SIG-M5 treated with dmso at 0.1 percent for 504 hours (cell line): Measurements from ENCODE around the gene NBEA.

ENCODE experiments used
- DNase-seq: peaks from one replicate; lab custom pipeline; 2025; ENCODE audit not compliant: unreplicated experiment; lab: John Stamatoyannopoulos, UW

The NBEA gene

GRCh38 chr13:35697186-35697730 is 755.2 kb downstream of the NBEA start:
- DNase-seq = no peak

GRCh38 chr13:35698911-35699576 is 757.0 kb downstream of the NBEA start:
- no peak for DNase-seq

- no peak for DNase-seq
Observed at GRCh38 chr13:35699825-35700510, 757.9 kb downstream of the NBEA start.

GRCh38 chr13:35700671-35701070 is 758.6 kb downstream of the NBEA start:
- DNase-seq = no peak

- no peak for DNase-seq
Observed at GRCh38 chr13:35702316-35702715, 760.2 kb downstream of the NBEA start.

- DNase-seq = no peak
Observed at GRCh38 chr13:35703061-35703460, 761.0 kb downstream of the NBEA start.

GRCh38 chr13:35704331-35704730 is 762.3 kb downstream of the NBEA start:
- DNase-seq = no peak

GRCh38 chr13:35706281-35706680 is 764.2 kb downstream of the NBEA start:
- DNase-seq = no peak

- DNase-seq = no peak
Observed at GRCh38 chr13:35706721-35707120, 764.7 kb downstream of the NBEA start.

- DNase-seq = no peak
Observed at GRCh38 chr13:35711909-35712308, 769.8 kb downstream of the NBEA start.

GRCh38 chr13:35712907-35713761 is 771.1 kb downstream of the NBEA start:
- DNase-seq = no peak

GRCh38 chr13:35714121-35714520 is 772.1 kb downstream of the NBEA start:
- no peak for DNase-seq

- no peak for DNase-seq
Observed at GRCh38 chr13:35714588-35715377, 772.7 kb downstream of the NBEA start.

GRCh38 chr13:35716186-35716585 is 774.1 kb downstream of the NBEA start:
- DNase-seq = no peak

GRCh38 chr13:35716729-35717128 is 774.7 kb downstream of the NBEA start:
- DNase-seq = no peak

- no peak for DNase-seq
Observed at GRCh38 chr13:35718084-35718483, 776.0 kb downstream of the NBEA start.

GRCh38 chr13:35720290-35720689 is 778.2 kb downstream of the NBEA start:
- DNase-seq = no peak

- DNase-seq = peak; percentile 35
Observed at GRCh38 chr13:35720690-35721554, 778.9 kb downstream of the NBEA start.
